Activated CD4-positive, alpha-beta T cell treated with anti-CD3 and anti-CD28 coated beads for 24 hours (primary cell): ENCODE results near the gene GLI2.

ENCODE experiments used
- DNase-seq, 2 donors: peaks; one replicate each; pipeline ENCODE4 v3.0.0-alpha.2; 2020; ENCODE audit warnings: low read depth in 2 of 2

The GLI2 gene

GRCh38 chr2:120738117-120738516 lies 2.4 kb downstream of the GLI2 start:
- no peak for DNase-seq

- DNase-seq: no peak
Measured at GRCh38 chr2:120738786-120739437, 3.2 kb downstream of the GLI2 start.

GRCh38 chr2:120739438-120740090 lies 3.9 kb downstream of the GLI2 start:
- DNase-seq: no peak

- DNase-seq: no peak
Measured at GRCh38 chr2:120740375-120740764, 4.7 kb downstream of the GLI2 start.

GRCh38 chr2:120740765-120741524 lies 5.3 kb downstream of the GLI2 start:
- DNase-seq: no peak

GRCh38 chr2:120741571-120742561 lies 6.2 kb downstream of the GLI2 start:
- no peak for DNase-seq

GRCh38 chr2:120743657-120744056 lies 8.0 kb downstream of the GLI2 start:
- DNase-seq: no peak

- no peak for DNase-seq
Measured at GRCh38 chr2:120744817-120745216, 9.1 kb downstream of the GLI2 start.

GRCh38 chr2:120745420-120746111 lies 9.9 kb downstream of the GLI2 start:
- DNase-seq: no peak

- DNase-seq: no peak
Measured at GRCh38 chr2:120746144-120746543, 10.5 kb downstream of the GLI2 start.

- DNase-seq: no peak
Measured at GRCh38 chr2:120747281-120747680, 11.6 kb downstream of the GLI2 start.

- DNase-seq: no peak
Measured at GRCh38 chr2:120747706-120748105, 12.0 kb downstream of the GLI2 start.

- DNase-seq: no peak
Measured at GRCh38 chr2:120748310-120748709, 12.6 kb downstream of the GLI2 start.

GRCh38 chr2:120748741-120749140 lies 13.1 kb downstream of the GLI2 start:
- DNase-seq: no peak

- DNase-seq: no peak
Measured at GRCh38 chr2:120749506-120750431, 14.1 kb downstream of the GLI2 start.

- DNase-seq: no peak
Measured at GRCh38 chr2:120750488-120751210, 15.0 kb downstream of the GLI2 start.

- no peak for DNase-seq
Measured at GRCh38 chr2:120751553-120751952, 15.9 kb downstream of the GLI2 start.

- DNase-seq: no peak
Measured at GRCh38 chr2:120754067-120754960, 18.6 kb downstream of the GLI2 start.
